HG03558 (cell line): Measurements from ENCODE around the gene CEP20.
"Not testable (repeated sequence)": the region's sequence is repeated elsewhere in the genome, so short reads cannot be mapped to it uniquely, and the experiment has no call there.

Source experiments
- ATAC-seq: cut with Tn5 transposase; IDR thresholded peaks from one replicate; pipeline ENCODE4 v1.9.1; 2021; ENCODE audit warnings: moderate number of reproducible peaks; ENCODE audit not compliant: unreplicated experiment; ENCODE audit errors: extremely low read depth

Gene CEP20

GRCh38 chr16:15888072-15888976 lies at the start of gene CEP20:
TSS of gene CEP20 (minus strand) at chr16:15888603. CDS start at chr16:15888585, 18 bp downstream.
- ATAC-seq = peak; percentile 90

DNA sequence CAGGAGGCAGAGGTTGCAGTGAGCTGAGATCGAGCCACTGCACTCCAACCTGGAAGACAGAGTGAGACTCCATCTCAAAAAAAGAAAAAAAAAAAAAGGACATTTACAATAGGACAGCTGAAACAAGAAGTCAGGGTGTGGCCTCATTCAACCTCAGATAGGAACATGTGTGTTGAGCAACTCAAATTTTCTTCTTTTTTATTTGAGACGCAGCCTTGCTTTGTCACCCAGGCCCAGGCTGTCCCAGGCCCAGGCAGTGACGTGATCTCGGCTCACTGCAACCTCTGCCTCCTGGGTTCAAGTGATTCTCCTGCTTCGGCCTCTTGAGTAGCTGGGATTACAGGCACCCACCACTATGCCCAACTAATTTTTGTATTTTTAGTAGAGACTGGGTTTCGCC lies 48.4 kb upstream of the CEP20 start:
- ATAC-seq = not testable (repeated sequence)

GRCh38 chr16:15934991-15935390 lies 46.6 kb upstream of the CEP20 start:
- no peak for ATAC-seq

- ATAC-seq = no peak
These were observed 45.4 kb upstream of the CEP20 start for GRCh38 chr16:15933781-15934180.

DNA sequence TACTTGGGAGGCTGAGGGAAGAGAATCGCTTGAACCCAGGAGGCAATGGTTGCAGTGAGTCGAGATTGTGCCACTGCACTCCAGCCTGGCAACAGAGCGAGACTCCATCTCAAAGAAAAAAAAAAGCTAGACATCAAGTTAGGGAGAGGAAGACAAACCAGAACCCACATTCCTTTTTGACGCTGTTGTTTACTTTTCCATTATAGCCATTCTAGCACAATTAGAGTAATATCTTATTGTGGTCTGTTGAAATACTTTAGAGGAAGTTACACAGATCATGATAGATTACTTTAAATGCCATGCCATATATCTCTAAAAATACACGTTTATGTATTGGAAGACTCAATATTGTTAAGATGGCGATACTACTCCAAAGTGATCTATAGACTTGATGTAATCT lies 44.5 kb upstream of the CEP20 start:
- ATAC-seq = no peak

GRCh38 chr16:15928261-15929104 lies 40.1 kb upstream of the CEP20 start:
- no peak for ATAC-seq

- ATAC-seq = no peak
These were observed 37.2 kb upstream of the CEP20 start for GRCh38 chr16:15925631-15926030.

GRCh38 chr16:15924996-15925395 lies 36.6 kb upstream of the CEP20 start:
- no peak for ATAC-seq

DNA sequence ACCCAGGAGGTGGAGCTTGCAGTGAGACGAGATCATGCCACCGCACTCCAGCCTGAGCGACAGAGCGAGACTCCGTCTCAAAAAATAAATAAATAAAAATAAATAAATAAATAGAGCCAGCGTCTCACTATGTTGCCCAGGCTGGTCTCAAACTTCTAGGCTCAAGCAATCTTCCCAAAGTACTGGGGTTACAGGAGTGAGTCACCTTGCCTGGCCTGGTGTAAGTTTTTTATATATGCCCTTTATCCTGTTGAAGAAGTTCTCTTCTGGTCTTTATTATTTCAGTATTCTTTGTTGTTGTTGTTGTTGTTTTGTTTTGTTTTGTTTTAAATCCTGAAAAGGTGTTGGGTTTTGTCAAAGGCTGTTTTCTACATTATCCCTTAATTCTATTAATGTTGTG lies 30.9 kb upstream of the CEP20 start:
- ATAC-seq = no peak

- ATAC-seq = not testable (repeated sequence)
These were observed 29.9 kb upstream of the CEP20 start for GRCh38 chr16:15918314-15918713.

DNA sequence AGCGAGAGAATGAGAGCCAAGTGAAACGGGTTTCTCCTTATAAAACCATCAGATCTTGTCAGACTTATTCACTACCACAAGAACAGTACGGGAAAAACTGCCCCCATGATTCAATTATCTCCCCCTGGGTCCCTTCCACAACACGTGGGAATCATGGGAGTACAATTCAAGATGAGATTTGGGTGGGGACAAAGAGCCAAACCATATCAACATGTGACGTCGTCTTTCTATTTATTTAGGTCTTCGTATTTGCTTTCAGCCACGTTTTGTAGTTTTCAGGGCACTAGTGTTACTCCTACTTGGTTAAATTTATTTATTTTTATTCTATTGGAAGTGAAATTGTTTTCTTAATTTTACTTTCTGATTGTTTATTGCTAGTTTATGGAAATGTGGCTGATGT lies 27.9 kb upstream of the CEP20 start:
- ATAC-seq = no peak

DNA sequence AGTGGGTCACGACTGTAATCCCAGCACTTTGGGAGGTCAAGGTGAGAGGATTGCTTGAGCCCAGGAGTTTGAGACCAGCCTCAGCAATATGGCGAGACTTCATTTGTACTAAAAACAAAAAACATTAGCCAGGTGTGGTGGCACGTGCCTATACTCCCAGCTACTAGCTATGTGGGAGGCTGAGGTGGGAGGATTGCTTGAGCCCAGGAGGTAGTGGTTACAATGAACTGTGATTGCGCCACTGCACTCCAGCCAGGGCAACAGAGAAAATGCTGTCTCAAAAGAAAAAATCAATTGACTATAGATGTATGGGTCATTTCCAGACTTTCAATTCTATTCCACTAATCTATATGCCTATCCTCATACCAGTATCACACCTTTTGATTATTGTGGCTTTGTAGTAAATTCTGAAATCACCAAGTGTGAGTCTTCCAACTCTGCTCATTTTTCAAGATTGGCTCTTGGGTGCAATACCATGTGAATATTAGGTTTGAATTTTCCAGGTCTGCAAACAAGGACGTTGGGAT lies 27.2 kb upstream of the CEP20 start:
- no peak for ATAC-seq

DNA sequence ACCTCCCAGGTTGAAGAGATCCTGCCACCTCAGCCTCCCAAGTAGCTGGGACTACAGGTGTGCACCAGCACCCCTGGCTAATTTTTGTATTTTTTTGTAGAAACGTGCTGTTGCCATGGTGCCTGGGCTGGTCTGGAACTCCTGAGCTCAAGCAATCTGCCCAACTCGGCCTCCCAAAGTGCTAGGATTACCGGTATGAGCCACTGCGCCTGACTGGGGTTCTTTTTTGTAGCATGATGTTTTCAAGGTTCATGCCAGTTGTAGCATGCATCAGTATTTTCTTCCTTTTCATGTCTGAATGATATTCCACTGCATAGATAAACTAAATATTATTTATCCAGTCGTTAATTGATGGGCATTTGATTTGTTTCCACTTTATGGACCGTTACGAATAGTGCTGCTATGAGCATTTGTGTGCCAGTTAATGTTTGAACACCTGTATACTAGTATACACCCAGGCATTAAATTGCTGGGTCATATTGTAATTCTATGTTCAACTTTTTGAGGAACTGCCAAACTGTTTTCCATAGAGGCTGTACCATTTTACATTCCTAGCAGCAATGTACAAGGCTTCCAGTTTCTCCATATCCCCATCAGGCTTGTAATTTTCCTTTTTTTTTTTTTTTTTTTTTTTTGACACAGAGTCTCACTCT lies 24.8 kb upstream of the CEP20 start:
- ATAC-seq = no peak

- no peak for ATAC-seq
These were observed 22.8 kb upstream of the CEP20 start for GRCh38 chr16:15911198-15911597.

GRCh38 chr16:15907863-15908478 lies 19.6 kb upstream of the CEP20 start:
- peak; percentile 85 for ATAC-seq

GRCh38 chr16:15906439-15906838 lies 18.0 kb upstream of the CEP20 start:
- ATAC-seq = no peak

DNA sequence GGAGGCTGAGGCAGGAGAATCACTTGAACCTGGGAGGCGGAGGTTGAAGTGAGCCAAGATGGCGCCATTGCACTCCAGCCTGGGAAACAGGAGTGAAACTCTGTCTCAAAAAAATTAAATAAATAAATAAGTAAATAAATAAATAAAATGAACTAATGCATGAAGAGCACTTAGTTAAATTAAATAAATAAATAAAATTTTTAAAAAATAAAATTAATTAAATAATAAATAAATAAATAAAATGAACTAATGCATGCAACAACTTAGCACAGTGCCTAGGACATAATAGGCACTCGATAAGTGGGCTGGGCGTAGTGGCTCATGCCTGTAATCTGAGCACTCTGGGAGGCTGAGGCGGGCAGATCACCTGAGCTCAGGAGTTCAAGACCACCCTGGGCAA lies 15.6 kb upstream of the CEP20 start:
- ATAC-seq = no peak

DNA sequence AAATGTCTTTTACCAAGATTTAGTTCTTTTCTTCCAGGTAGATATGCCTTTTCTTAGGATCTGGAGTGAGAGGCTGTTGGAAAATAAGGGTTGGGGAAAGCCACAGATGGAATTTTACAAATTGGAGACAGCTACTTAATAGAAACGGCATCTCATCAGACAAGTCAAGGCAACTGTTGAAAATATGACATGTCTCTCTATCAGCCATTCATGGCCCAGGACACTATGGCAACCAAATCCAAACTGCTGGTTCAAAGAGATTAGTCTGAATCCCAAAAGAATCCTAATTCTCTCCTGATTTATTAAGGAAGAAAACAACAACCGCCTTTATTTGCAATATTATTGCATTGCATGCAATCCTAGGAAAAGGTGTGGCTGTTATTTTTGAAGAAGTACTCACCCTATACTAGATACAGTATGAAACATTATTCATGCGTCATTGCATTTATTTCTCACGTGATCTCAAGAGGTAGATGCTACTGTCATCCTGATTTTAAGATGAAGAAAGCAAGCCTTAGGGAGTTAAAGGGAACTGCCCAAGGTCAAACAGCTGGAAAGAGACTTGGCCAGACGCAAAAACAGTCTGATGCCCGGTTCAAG lies 12.6 kb upstream of the CEP20 start:
- no peak for ATAC-seq

DNA sequence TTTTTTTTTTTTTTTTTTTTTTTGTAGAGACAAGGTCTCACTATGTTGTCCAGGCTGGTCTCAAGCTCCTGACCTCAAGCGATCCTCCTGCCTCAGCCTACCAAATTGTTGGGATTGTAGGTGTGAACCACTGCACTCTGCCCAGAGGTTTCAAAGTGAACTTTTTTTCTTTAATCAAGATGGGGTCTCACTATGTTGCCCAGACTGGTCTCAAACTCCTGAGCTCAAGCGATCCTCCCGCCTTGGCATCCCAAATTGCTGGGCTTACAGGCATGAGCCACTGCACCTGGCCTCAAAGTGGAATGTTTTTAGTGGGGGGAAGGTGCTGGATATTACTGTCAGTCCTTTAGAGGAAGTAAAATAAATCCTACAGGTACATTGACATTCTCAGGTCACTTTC lies 12.0 kb upstream of the CEP20 start:
- ATAC-seq = no peak
